Measurements from ENCODE around the gene NDUFB2.

DNA sequence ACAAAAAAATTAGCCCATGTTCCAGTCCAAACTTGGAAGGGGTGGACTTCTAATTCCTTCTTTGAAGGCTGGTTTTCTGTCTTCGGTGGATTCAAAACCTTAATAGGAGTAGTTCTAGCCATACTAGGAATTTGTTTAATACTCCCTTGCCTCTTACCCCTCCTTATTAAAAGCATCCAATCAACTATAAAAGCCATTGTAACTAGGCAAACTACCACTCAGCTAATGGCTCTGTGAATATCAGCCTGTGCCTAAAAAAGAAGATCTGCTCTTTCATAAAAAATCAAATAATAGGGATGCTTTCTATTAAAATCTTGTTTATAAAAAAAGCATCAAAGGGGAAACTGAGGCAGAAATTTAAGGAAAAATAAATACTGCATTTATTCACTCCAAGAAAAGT lies 27.9 kb upstream of the NDUFB2 start:
- no peak for TF ChIP-seq POLR2A (IDR thresholded peaks at IDR 0.05; ENCODE audit: low read depth, low read length)
- TF ChIP-seq POLR2AphosphoS5 (IDR thresholded peaks at IDR 0.05; ENCODE audit: low read depth, low read length), result no peak
- TF ChIP-seq TAF1 (IDR thresholded peaks at IDR 0.05; ENCODE audit: low read depth, low read length), result no peak
- TF ChIP-seq PAX5 (IDR thresholded peaks at IDR 0.05; ENCODE audit: insufficient read depth, low read length, severe bottlenecking), result no peak
- no peak for TF ChIP-seq SPI1 (IDR thresholded peaks at IDR 0.05; ENCODE audit: low read depth, low read length)

Measured in GM12891 (cell line).